ENCODE data around the gene PKIG. TPM values are rescaled to one million over a fixed set of nuclear protein-coding genes. Genes with fewer than 3 reads are reported as not detected.

PKIG gene
- total RNA-seq, 2 donors from 2014 or later, result 43.6 to 64.9 TPM

DNA sequence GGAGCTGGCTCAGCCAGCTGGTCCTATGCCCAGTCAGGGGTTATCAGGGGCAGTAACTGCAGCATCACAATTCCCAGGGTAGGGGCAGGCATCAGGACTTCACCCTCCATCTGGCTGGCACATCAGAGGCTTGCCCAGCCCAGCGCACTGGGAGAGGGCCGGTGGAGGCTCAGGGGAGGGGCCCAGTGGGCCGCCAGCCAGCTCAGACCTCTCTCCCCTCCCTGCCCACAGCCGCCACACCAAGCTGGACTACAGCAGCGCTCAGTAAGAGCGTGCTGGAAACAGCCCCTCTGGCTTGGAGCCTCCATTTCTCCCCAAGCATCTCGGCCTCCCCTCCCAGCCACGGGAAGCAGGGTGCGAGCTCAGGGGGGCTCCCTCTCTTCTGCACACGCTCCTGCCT is 47.2 kb downstream of the PKIG start:
- 64 to 82% methylated on average over 9 to 10 of the region's 10 CpGs for WGBS, 2 donors
- Histone ChIP-seq H3K27ac (no peak overlapping the region), H3K27me3 (no peaks in the 10 kb centered on the region), H3K9me3 (no peaks in the 10 kb centered on the region), H3K36me3 (replicated peaks in 1 of 2; ENCODE audit: insufficient read depth in 1 of 2, low read depth in 2 of 2) (no peaks in the 10 kb centered on the region), H3K4me1 (peaks cover 11% of the 10 kb centered on the region), H3K4me3 (no peak overlapping the region)
- ATAC-seq (no peak), DNase-seq (no peak)
- TF ChIP-seq, protein P1, sequence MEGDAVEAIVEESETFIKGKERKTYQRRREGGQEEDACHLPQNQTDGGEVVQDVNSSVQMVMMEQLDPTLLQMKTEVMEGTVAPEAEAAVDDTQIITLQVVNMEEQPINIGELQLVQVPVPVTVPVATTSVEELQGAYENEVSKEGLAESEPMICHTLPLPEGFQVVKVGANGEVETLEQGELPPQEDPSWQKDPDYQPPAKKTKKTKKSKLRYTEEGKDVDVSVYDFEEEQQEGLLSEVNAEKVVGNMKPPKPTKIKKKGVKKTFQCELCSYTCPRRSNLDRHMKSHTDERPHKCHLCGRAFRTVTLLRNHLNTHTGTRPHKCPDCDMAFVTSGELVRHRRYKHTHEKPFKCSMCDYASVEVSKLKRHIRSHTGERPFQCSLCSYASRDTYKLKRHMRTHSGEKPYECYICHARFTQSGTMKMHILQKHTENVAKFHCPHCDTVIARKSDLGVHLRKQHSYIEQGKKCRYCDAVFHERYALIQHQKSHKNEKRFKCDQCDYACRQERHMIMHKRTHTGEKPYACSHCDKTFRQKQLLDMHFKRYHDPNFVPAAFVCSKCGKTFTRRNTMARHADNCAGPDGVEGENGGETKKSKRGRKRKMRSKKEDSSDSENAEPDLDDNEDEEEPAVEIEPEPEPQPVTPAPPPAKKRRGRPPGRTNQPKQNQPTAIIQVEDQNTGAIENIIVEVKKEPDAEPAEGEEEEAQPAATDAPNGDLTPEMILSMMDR (IDR thresholded peaks at IDR 0.05), result no peak
- intact Hi-C loops (cut with DNase I), result no loop called here

DNA sequence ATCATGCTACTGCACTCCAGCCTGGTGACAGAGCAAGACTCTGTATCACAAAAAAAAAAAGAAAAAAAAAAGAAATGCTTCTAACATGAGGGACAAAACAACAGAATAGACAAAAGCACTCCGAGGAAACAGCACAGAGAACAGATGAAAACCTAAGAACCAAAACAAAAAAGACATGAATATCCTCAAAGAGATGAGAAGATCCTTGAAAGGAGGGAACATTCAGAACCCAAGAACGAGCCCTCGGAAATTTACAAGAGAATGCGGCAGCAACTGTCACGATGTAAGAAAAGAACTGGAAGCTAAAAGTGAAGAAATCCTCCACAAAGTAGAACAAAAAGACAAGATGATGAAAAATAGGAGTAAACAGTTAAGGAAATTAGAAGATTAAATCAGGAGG is 47.9 kb downstream of the PKIG start:
- ATAC-seq (no peak), DNase-seq (no peak)
- TF ChIP-seq, protein P1 (IDR thresholded peaks at IDR 0.05), result no peak
- no peak for TF ChIP-seq POLR2A (IDR thresholded peaks at IDR 0.05)
- H3K36me3 ChIP-seq (replicated peaks in 1 of 2; ENCODE audit: insufficient read depth in 1 of 2, low read depth in 2 of 2), result no peaks in the 10 kb centered on the region
- H3K27me3 ChIP-seq, result no peaks in the 10 kb centered on the region
- no peak overlapping the region for H3K27ac ChIP-seq
- WGBS, 2 donors, result 88 to 95% methylated on average over 5 of the region's 5 CpGs
- peaks cover 11% of the 10 kb centered on the region for H3K4me1 ChIP-seq
- no peaks in the 10 kb centered on the region for H3K9me3 ChIP-seq
- H3K4me3 ChIP-seq, result no peak overlapping the region
- intact Hi-C loops (cut with DNase I), result no loop called here

DNA sequence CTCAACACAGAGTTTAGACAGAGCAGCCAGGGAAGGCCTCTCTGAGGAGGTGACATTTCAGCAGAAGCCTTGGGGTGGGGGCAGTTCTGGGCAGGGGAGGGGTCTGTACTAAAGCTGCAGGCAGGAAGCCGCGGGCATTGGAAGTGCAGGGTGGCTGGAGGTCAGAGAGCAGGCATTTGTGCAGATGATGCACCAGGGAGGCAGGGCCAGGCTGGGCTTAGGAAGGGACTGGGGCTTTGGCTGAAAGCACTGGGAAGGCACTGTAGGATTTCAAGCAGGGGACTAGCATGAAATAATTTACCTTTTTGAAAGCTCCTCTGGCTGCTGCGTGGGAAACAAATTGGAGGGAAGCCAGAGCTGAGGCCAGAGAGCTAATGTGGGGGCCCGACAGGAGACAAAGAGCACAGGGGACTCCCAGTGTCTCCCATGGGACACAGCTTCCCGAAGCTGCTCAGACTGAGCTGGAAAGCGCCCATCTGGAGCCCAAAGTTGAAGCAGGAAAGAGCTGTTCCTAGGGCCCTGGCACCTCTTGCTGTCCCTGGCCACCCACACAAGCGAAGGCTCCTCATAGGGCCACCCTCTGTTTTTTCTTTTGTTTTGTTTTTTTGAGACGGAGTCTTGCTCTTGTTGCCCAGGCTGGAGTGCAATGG is 49.8 kb downstream of the PKIG start:
- 72 to 78% methylated on average over 8 of the region's 8 CpGs for WGBS, 2 donors
- Histone ChIP-seq H3K4me3 (no peak overlapping the region), H3K9me3 (no peaks in the 10 kb centered on the region), H3K27ac (no peak overlapping the region), H3K27me3 (no peaks in the 10 kb centered on the region), H3K4me1 (peaks cover 11% of the 10 kb centered on the region), H3K36me3 (replicated peaks in 1 of 2; ENCODE audit: insufficient read depth in 1 of 2, low read depth in 2 of 2) (no peaks in the 10 kb centered on the region)
- ATAC-seq (no peak), DNase-seq (no peak)
- TF ChIP-seq POLR2A (IDR thresholded peaks at IDR 0.05), result no peak
- TF ChIP-seq, protein P1 (IDR thresholded peaks at IDR 0.05), result no peak
- intact Hi-C loops (cut with DNase I), result no loop called here

DNA sequence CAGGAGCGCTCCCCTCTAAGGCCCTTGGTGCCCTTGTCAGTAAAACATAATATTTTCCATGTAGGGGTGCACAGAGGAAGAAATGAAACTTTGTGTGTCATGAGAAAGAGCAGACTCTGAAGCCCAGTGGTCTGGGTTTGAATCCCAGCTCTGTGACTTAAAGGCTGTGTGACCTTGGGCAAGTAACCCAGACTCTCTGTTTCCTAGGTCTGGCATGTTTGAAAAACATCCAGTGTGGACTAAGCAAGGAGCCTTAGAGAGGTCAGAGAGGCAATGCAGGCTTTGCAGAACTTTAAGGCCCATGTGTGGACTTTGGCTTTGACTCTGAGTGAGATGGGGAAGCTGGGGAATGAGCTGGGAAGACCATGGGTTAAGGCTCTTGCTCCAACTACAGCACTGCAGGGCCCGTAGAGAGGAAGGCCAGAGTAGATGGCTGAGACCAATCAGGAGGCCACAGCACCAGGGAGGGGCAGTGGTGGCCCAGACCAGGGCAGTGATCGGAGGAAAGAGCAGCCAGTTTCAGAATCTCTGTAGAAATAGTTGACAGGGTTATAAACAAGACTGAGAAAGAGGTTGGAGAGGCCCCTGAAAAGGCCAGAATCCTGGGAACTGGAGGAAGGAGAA is 50.9 kb downstream of the PKIG start:
- no peak for TF ChIP-seq POLR2A (IDR thresholded peaks at IDR 0.05)
- TF ChIP-seq, protein P1 (IDR thresholded peaks at IDR 0.05), result no peak
- no peak overlapping the region for H3K4me3 ChIP-seq
- DNase-seq (no peak), ATAC-seq (peak; percentile 22)
- peak overlapping the region in 2 of 4 donors; percentile 15 to 28 for H3K27ac ChIP-seq
- H3K27me3 ChIP-seq, result no peaks in the 10 kb centered on the region
- no peaks in the 10 kb centered on the region for H3K9me3 ChIP-seq
- no peaks in the 10 kb centered on the region for H3K36me3 ChIP-seq (replicated peaks in 1 of 2; ENCODE audit: insufficient read depth in 1 of 2, low read depth in 2 of 2)
- 57 to 63% methylated on average over 3 of the region's 3 CpGs for WGBS, 2 donors
- intact Hi-C loops (cut with DNase I), result no loop called here
- H3K4me1 ChIP-seq, result peaks cover 11% of the 10 kb centered on the region

All from body of pancreas (tissue), 4 donors.